IPS-18c (cell line): ENCODE results near the gene MAPK8IP3.
"Not testable (repeated sequence)": the region's sequence is repeated elsewhere in the genome, so short reads cannot be mapped to it uniquely, and the experiment has no call there.

Source experiments
- H3K4me3 ChIP-seq: 2 replicates; pipeline ENCODE4 v1.7.0; 2013; ENCODE audit warnings: low read depth, mild to moderate bottlenecking, low read length, moderate library complexity; ENCODE audit not compliant: insufficient read depth
- H3K9me3 ChIP-seq: one replicate; pipeline ENCODE4 v1.6.1; 2013; ENCODE audit warnings: mild to moderate bottlenecking, low read length, moderate library complexity; ENCODE audit not compliant: control insufficient read depth, insufficient read depth

Gene MAPK8IP3

GRCh38 chr16:1701216-1701878, 4.6 kb upstream of the MAPK8IP3 start:
- no peaks in the 10 kb centered on the region for H3K9me3 ChIP-seq
- no peak overlapping the region for H3K4me3 ChIP-seq

GRCh38 chr16:1705324-1705687, 689 bp upstream of the MAPK8IP3 start:
- peak overlapping the region; percentile 90 for H3K4me3 ChIP-seq
- H3K9me3 ChIP-seq: not testable (repeated sequence)

- H3K9me3 ChIP-seq: peaks cover 2% of the 10 kb centered on the region
- H3K4me3 ChIP-seq: peak overlapping the region; percentile 90
These were observed 594 bp downstream of the MAPK8IP3 start for GRCh38 chr16:1706386-1707192.

GRCh38 chr16:1707193-1707790, 1.3 kb downstream of the MAPK8IP3 start:
- peaks cover 2% of the 10 kb centered on the region for H3K9me3 ChIP-seq

GRCh38 chr16:1708083-1708767, 2.2 kb downstream of the MAPK8IP3 start:
- Histone ChIP-seq H3K9me3 (peaks cover 2% of the 10 kb centered on the region), H3K4me3 (no peak overlapping the region)

More at GRCh38 chr16:1707193-1707790, 1.3 kb downstream of the MAPK8IP3 start:
- peak overlapping the region; percentile 50 for H3K4me3 ChIP-seq

GRCh38 chr16:1708768-1709180, 2.8 kb downstream of the MAPK8IP3 start:
- Histone ChIP-seq H3K4me3 (no peak overlapping the region), H3K9me3 (peaks cover 2% of the 10 kb centered on the region)

GRCh38 chr16:1709356-1709755, 3.4 kb downstream of the MAPK8IP3 start:
- H3K9me3 ChIP-seq: peaks cover 2% of the 10 kb centered on the region
- no peak overlapping the region for H3K4me3 ChIP-seq

- peaks cover 2% of the 10 kb centered on the region for H3K9me3 ChIP-seq
- H3K4me3 ChIP-seq: no peak overlapping the region
These were observed 5.0 kb downstream of the MAPK8IP3 start for GRCh38 chr16:1710811-1711507.

- Histone ChIP-seq H3K9me3 (peaks cover 2% of the 10 kb centered on the region), H3K4me3 (no peak overlapping the region)
These were observed 6.8 kb downstream of the MAPK8IP3 start for GRCh38 chr16:1712791-1713261.

GRCh38 chr16:1713331-1713730, 7.3 kb downstream of the MAPK8IP3 start:
- Histone ChIP-seq H3K9me3 (peaks cover 2% of the 10 kb centered on the region), H3K4me3 (no peak overlapping the region)

- Histone ChIP-seq H3K4me3 (peak overlapping the region; percentile 9; the same call in 1 of the 2 replicates), H3K9me3 (peaks cover 2% of the 10 kb centered on the region)
These were observed 7.9 kb downstream of the MAPK8IP3 start for GRCh38 chr16:1713933-1714332.

- peaks cover 2% of the 10 kb centered on the region for H3K9me3 ChIP-seq
- no peak overlapping the region for H3K4me3 ChIP-seq
These were observed 9.2 kb downstream of the MAPK8IP3 start for GRCh38 chr16:1715220-1715619.

GRCh38 chr16:1718236-1718635, 12.2 kb downstream of the MAPK8IP3 start:
- not testable (repeated sequence) for H3K4me3 ChIP-seq

GRCh38 chr16:1719559-1720229, 13.7 kb downstream of the MAPK8IP3 start:
- not testable (repeated sequence) for H3K4me3 ChIP-seq, H3K9me3 ChIP-seq

More at GRCh38 chr16:1718236-1718635, 12.2 kb downstream of the MAPK8IP3 start:
- H3K9me3 ChIP-seq: not testable (repeated sequence)

GRCh38 chr16:1721372-1721771, 15.4 kb downstream of the MAPK8IP3 start:
- peaks cover 2% of the 10 kb centered on the region for H3K9me3 ChIP-seq
- H3K4me3 ChIP-seq: no peak overlapping the region

GRCh38 chr16:1723450-1724147, 17.6 kb downstream of the MAPK8IP3 start:
- H3K4me3 ChIP-seq: no peak overlapping the region

More at GRCh38 chr16:1723450-1724147, 17.6 kb downstream of the MAPK8IP3 start:
- H3K9me3 ChIP-seq: peaks cover 2% of the 10 kb centered on the region
